Stimulated activated CD4-positive, alpha-beta T cell treated with anti-CD3 and anti-CD28 coated beads, Interleukin-12 subunit alpha, Interleukin-12 subunit beta, amount 100 ng/mL, for 24 hours (primary cell): Measurements from ENCODE around the gene BUD23.

Experiments used
- DNase-seq, 2 experiments: peaks; one replicate each; pipeline ENCODE4 v3.0.0-alpha.2; 2020; ENCODE audit warnings: low read depth in 2 of 2

BUD23 gene

GRCh38 chr7:73741600-73741999 is 58.2 kb downstream of the BUD23 start:
- no peak for DNase-seq

- no peak for DNase-seq
Observed at GRCh38 chr7:73742338-73742752, 58.9 kb downstream of the BUD23 start.

GRCh38 chr7:73742753-73743641 is 59.6 kb downstream of the BUD23 start:
- no peak for DNase-seq

GRCh38 chr7:73746378-73746777 is 63.0 kb downstream of the BUD23 start:
- DNase-seq = no peak
